ENCODE results near the gene PTPRD.

PTPRD gene

DNA sequence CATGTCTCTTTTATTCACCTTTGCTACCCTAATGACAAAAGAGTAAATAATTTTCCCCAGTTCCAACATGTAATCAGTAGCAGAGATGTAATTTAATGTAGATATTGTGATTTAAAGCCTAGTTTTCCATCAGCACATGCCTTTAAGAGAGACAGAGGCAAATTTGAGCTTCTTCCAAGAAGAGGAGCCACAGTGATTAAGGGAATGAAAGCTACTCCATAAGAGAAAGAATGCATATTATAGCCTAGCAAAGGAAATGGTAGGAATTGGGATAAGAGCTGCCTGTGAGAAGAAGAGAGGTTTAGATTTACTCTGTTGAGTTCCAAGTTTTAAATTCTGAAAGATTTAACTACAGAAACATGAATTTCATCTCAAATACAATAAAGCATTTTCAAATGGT lies 2222.2 kb downstream of the PTPRD start:
- DNase-seq, result no peak

DNA sequence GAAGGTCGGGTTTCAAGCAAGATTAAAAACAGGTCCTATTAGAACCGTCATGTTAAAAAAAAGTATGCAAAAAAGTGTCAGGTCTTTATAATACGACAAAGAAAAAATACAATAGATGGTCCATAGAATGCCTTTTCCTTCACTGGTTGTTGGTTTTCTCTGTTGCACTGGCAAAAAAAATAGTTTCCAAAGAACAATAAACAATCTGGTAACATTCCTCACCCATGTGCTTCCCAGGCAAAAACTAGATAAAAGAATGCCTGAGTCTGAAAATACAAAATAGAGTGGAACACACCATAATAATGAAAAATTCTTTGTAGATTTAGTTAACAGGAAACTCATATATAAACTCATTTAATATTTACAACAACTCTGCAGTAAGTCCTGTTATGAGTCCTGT lies 2223.3 kb downstream of the PTPRD start:
- DNase-seq, result no peak

GRCh38 chr9:8388132-8388531 lies 2224.7 kb downstream of the PTPRD start:
- DNase-seq, result no peak

DNA sequence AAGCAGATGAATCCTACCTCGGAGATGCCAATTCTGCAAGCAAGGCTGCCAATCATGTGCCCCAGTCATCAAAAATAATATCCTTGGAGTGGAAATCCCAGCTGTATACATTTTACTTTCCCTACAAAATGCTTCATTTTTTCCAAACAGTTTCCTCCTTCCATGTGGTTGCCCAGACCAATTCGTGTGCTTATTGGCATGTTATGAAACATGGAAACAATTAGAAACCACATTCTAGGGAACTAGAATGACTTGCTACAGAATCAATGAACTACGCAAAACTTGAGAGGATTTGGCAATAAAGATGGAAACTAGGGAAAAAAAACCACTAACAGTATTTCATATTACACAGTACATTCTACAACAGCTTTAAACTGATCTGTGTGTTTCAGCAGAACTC lies 2228.7 kb downstream of the PTPRD start:
- no peak for DNase-seq

DNA sequence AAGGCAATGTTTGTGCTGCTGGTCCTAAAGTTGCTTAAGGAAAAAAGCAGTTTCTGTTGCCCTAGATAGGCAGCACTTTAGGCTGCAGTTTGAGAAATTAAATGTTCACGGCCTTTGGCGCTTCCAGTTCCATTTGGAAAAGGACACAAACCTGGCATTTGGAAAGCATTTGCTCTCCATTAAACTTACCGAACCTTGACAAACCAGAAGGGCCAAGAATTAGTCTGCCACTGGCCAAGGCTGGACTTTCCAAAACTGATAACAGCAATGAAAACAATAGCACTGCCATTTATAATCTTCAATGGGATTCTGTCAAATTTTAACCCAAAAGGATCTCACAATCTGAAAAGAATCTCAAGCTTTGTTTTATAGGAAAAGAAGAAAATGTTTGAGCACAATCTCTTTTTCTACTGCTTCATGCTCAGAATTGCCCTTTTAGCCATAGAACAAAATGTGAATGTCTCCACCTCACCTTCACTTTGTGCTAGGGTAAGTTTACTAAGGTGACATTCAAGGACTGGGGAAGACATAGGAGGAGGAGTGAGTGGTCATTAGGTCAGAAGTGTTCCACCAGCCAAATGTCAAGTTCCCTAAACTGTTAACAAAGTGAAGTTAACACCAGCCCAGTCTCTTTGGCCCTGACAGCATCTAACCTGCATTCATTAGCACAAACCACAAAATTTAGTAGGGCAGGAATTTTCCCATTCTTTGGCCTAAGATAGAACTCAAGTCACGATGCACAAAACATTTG lies 2229.8 kb downstream of the PTPRD start:
- DNase-seq, result no peak

- no peak for DNase-seq
Measured at GRCh38 chr9:8382266-8382665, 2230.5 kb downstream of the PTPRD start.

GRCh38 chr9:8381601-8382000 lies 2231.2 kb downstream of the PTPRD start:
- DNase-seq, result no peak

- no peak for DNase-seq
Measured at GRCh38 chr9:8374471-8374870, 2238.3 kb downstream of the PTPRD start.

DNA sequence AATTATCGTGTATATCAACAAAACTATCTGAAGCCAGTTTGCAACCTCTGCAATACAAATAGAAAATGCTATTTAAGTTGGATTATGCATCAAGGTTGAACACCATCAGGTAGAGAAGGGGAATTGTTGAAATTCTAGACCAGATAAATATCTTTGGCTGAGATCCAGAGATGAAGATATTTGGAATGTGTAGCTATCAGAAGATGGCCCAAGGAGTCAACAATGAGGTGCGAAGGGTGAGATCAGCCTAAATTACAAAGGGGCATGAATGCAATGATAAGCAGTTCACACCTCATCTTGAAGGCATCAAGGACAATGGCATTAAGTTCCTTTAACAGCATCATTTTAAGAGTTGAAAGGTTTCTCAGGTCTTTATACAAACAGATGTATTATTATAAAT lies 2241.1 kb downstream of the PTPRD start:
- DNase-seq, result no peak

GRCh38 chr9:8366161-8366926 lies 2246.5 kb downstream of the PTPRD start:
- no peak for DNase-seq

- DNase-seq, result no peak
Measured at GRCh38 chr9:8365466-8366160, 2247.2 kb downstream of the PTPRD start.

DNA sequence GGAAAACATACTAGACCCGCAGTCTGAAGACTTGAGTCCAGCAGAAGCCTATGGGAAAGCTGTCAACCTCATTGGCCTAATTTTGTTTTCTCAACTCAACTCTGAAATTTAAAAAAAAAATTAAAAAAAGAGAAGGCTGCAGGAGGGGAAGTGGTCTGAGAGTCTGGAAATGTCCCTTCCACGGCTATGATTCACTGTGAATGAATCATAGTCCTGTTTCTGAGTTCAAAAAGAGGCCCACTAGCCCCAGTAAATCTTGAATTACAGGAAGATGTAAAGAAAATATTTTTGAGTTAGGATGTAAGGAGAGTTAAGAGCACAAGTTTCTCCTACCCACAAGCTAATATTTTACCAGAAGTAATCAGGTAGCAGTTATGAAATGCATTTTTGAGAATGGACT lies 2247.8 kb downstream of the PTPRD start:
- peak; percentile 34 to 43 for DNase-seq

DNA sequence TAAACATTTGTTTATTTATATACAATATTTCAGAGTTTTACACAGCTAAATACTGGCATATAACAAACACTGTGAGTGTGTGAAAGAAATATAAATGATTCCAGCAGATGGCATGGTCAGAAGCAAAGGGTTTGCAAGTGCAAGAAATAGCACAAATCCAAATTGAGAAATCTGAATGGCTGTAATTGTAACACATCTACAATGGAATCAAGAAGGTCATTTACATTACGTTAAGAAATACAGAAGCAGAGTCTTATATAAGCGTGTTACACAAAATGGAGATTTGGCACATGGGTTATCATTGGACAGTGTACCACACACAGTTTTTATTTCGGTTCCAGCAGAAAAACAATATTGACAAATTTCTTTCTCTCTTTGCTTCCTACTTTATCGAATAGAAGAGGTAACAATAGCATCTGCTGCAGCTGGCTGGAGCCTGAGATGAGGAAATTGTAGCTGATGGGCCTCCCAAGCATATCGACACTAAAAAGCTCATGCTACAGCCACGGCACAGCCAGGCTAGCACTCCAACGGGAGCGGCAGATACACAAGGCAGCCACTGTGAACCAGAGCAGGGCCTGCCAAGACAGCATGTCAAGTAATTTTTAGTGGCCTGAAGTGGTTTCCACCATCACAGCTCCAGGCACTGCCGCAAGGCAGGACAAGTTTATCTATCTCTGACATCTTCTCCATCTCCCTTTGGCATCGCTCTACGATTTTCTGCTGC lies 2248.6 kb downstream of the PTPRD start:
- no peak for DNase-seq

DNA sequence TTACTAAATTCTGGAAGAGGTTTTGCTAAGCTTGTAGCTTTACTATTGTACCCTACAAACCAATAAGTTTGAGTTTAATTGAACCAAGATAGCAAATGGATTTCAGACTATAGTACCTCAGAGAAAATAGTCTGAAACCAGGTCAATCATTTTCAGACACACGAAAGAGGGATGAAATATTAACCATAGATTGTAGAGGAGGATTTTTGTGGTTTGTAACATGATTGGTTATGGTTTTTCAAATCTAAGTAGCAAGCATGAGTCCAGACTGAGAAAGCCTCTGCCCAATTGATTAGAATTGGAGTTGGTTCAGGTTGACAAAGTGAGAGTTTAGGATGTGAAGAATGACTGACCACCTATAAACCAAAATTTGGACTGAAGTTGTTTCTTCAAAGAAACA lies 2250.6 kb downstream of the PTPRD start:
- DNase-seq, result no peak

GRCh38 chr9:8361364-8361763 lies 2251.4 kb downstream of the PTPRD start:
- DNase-seq, result no peak

DNA sequence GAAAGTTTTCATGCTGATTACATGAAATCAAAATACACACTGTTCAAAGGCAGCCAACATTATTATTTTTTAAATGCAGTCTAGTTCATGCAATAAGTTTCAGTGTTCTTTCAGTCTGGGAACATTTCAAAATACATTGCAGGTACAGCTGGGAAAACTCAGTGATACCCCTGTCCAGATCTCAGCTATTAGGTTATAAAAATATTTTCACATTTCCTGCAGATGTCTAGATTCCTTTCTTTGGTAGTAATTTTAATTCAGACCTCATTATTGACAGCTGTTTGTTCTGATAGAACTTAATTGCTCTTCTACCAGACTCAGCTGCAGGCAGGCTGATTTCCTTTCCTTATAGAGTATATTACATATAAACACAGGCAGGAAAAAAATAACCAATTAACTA lies 2256.4 kb downstream of the PTPRD start:
- DNase-seq, result no peak

DNA sequence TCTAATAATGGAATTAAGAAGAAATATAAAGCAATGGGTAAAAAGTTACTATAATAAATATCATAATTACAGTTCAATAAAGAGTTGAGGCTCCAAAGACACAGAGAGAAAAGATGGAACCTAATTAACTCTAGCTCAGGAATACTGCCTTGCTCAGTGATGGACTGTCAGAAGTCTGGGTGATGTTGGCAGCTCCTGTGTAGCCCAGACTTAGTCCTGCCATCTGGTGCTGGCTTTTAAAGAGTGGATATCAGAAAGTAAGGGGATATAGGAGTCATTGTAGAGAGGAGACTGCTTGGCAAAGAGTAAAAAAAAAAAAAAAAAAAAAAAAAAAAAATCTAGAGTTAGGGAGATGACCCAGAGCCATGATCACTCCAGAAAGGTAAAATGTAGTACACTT lies 2261.4 kb downstream of the PTPRD start:
- no peak for DNase-seq

GRCh38 chr9:8349901-8350300 lies 2262.9 kb downstream of the PTPRD start:
- DNase-seq, result no peak

- no peak for DNase-seq
Measured at GRCh38 chr9:8349376-8349775, 2263.4 kb downstream of the PTPRD start.

DNA sequence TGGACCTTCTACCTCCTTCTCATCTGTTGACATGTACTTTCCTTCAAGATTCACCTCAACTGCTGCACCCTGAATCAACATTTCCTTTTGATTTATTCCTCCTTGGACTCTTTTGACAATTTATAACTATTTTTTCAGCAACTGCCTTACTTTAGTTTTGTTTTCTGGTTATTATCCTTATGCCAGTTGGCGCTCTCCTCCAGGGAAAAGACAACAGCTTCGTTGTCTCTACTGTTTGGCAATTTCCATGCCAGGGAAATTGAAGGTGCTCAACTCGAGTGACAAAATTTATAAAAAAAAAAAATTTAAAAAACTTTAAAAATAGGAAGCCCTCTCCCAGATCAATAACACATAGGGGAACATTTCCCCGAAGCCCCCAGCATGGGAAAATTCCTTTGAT lies 2264.0 kb downstream of the PTPRD start:
- no peak for DNase-seq

DNA sequence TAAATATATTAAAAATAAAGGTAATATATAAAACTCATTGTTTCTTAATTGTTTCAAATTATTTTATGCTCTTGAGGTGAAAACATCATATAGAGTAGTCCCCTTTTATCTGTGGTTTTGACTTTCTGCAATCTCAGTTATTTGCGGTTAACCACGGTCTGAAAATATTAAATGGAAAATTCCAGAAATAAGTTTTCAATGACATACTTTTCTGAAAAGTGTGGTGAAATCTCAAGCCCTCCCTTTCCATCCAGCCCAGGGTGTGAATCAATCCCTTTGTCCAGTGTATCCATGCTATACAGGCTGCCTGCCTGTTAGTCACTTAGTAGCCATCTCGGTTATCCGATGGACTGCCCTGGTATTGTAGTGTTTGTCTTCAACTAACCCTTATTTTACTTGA lies 2266.5 kb downstream of the PTPRD start:
- no peak for DNase-seq

DNA sequence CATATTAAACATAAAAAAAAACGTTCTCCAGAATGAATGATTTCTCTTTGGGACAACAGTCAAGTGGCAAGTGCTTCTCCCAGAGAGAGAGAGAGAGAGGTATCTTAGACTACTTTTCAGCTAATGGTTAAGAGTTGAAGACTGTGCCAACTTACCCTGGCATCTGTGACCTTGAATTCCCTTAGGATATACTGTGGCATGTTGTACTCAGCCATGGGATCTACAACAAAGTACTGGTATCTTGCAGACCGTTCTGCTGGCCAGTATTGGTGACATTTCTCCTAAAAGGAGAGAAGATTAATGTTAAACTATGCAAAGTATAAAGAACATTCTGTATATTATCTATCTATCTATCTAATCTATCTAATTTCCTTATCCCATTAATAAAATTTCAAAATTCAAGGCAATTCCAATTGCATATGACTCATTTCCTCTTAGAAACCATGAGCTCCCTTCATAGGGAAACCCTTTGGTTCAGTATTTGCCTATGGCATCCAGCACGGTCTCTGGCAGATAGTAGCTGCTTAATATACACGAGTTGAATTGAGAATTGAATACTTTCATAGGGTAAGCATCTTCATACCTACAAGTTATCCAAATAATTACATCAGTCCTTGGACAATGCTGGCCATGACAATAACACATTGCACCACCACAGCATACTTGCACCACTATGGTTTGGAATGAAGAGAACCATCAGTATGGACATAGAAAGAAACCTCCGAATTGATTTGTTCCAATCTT lies 2273.9 kb downstream of the PTPRD start:
- no peak for DNase-seq

Data from Kasumi-1 (cell line).